Prostate gland (tissue), 2 donors: ENCODE results near the gene GNA14. TPM values are rescaled to one million over a fixed set of nuclear protein-coding genes. Genes with fewer than 3 reads are reported as not detected.
"Not testable (repeated sequence)": the region's sequence is repeated elsewhere in the genome, so short reads cannot be mapped to it uniquely, and the experiment has no call there.

Experiments
- DNase-seq: peaks from one replicate; pipeline ENCODE4 v3.0.0-alpha.2; 2019; ENCODE audit warnings: low spot score
- H3K27ac ChIP-seq, 2 donors: fragments of 200-600 bp; sonication (generic); 2 replicates each; pipeline ENCODE4 v1.5.1; 2017 to 2019
- H3K27me3 ChIP-seq: fragments of 200-600 bp; sonication (generic); replicated peaks from 2 replicates; pipeline ENCODE4 v1.5.1; 2019; ENCODE audit not compliant: insufficient read depth
- H3K36me3 ChIP-seq, 2 donors: fragments of 200-600 bp; sonication (generic); 1 replicate in 1 of 2; 2 replicates in 1 of 2; pipeline versions ENCODE4 v1.5.1 to v1.8.1; 2017 to 2019
- H3K4me1 ChIP-seq: fragments of 200-600 bp; sonication (generic); replicated peaks from 2 replicates; pipeline ENCODE4 v1.5.1; 2019
- H3K4me3 ChIP-seq, 2 donors: fragments of 200-600 bp; sonication (generic); 2 replicates each; pipeline ENCODE4 v1.5.1; 2017 to 2019
- H3K9me3 ChIP-seq: fragments of 200-600 bp; sonication (generic); 2 replicates; pipeline ENCODE4 v1.5.1; 2017
- CTCF ChIP-seq, 4 experiments: fragments of 200-600 bp in 2 of 4; fragments of 450-650 bp in 2 of 4; sonication (generic) in 2 of 4; IDR thresholded peaks; 1 replicate in 3 of 4; 2 replicates in 1 of 4; pipeline ENCODE4 v1.5.1; 2016 to 2019; ENCODE audit warnings: antibody characterized with exemption in 4 of 4, mild to moderate bottlenecking in 2 of 4, moderate library complexity in 2 of 4
- POLR2A ChIP-seq: fragments of 450-650 bp; IDR thresholded peaks from one replicate; pipeline ENCODE4 v1.6.1; 2016; ENCODE audit warnings: antibody characterized with exemption, mild to moderate bottlenecking
- POLR2AphosphoS5 ChIP-seq: sonication (generic); formaldehyde crosslinking; IDR thresholded peaks from one replicate; pipeline ENCODE4 v1.6.1; 2017; ENCODE audit warnings: antibody characterized with exemption
- WGBS: methylation state at CpG from one replicate; pipeline ENCODE4 v1.1.5; 2018; 5-methylcytosine and 5-hydroxymethylcytosine counted together
- intact Hi-C: fragments of 100-400 bp; cut with DNase I; formaldehyde crosslinking; loops from one replicate; pipeline ENCODE4 v1.14.2; 2022
- total RNA-seq, 2 donors: library from RNA; depleted of rRNA; stranded (reverse); fragments of >200 nt; gene quantifications; one replicate each; pipeline ENCODE4 v1.1.0, GENCODE V29; 2016

Gene GNA14
- 1 to 10 TPM; 2.4 to 5.5 TPM for total RNA-seq

- H3K36me3 ChIP-seq: no peaks in the 10 kb centered on the region
- H3K27ac ChIP-seq: peak within 1 kb of the TSS; percentile 43 to 61
- intact Hi-C loops: loop anchor here (2.0 to 10.0 kb wide), 5 partner anchors 106 to 471 kb away; partner anchors contain the start of gene VPS13A
- TF ChIP-seq POLR2AphosphoS5 (peak; percentile 7), CTCF (IDR thresholded peaks at IDR 0.05) (peak in 1 of 4 experiments; percentile 25), POLR2A (no peak)
- H3K9me3 ChIP-seq: no peaks in the 10 kb centered on the region
- 2% methylated on average over 23 of the region's 46 CpGs for WGBS
- no peaks in the 10 kb centered on the region for H3K27me3 ChIP-seq
- H3K4me1 ChIP-seq: peaks cover 6% of the 10 kb centered on the region
- peak within 1 kb of the TSS; percentile 42 to 47 for H3K4me3 ChIP-seq
- DNase-seq: peak; percentile 59
Observed at GRCh38 chr9:77648234-77649108, at the start of gene GNA14. Gene GNA14, minus strand, starts transcription at chr9:77648322. Its CDS starts 529 bp downstream, at chr9:77647793.

- Histone ChIP-seq H3K4me3 (no peak overlapping the region), H3K36me3 (no peaks in the 10 kb centered on the region), H3K27me3 (no peaks in the 10 kb centered on the region), H3K4me1 (no peaks in the 10 kb centered on the region), H3K9me3 (no peaks in the 10 kb centered on the region), H3K27ac (no peak overlapping the region)
- no peak for TF ChIP-seq POLR2AphosphoS5
- TF ChIP-seq POLR2A: no peak
- TF ChIP-seq CTCF (IDR thresholded peaks at IDR 0.05): no peak
- 81% methylated on average over 1 of the region's 1 CpG for WGBS
- no peak for DNase-seq
- intact Hi-C loops: no loop called here
Observed at GRCh38 chr9:77697238-77697984, 49.3 kb upstream of the GNA14 start.

GRCh38 chr9:77690723-77691122 is 42.6 kb upstream of the GNA14 start:
- WGBS: 100% methylated on average over 3 of the region's 3 CpGs

GRCh38 chr9:77690119-77690518 is 42.0 kb upstream of the GNA14 start:
- WGBS: 86% methylated on average over 3 of the region's 3 CpGs
- H3K9me3 ChIP-seq, H3K36me3 ChIP-seq, DNase-seq, H3K4me1 ChIP-seq, intact Hi-C loops, H3K4me3 ChIP-seq, H3K27ac ChIP-seq, H3K27me3 ChIP-seq: not testable (repeated sequence)

More at GRCh38 chr9:77690723-77691122, 42.6 kb upstream of the GNA14 start:
- H3K27ac ChIP-seq, H3K9me3 ChIP-seq, H3K4me3 ChIP-seq, H3K4me1 ChIP-seq, DNase-seq, intact Hi-C loops, H3K36me3 ChIP-seq, H3K27me3 ChIP-seq: not testable (repeated sequence)

GRCh38 chr9:77687737-77688136 is 39.6 kb upstream of the GNA14 start:
- H3K4me1 ChIP-seq, H3K9me3 ChIP-seq, H3K4me3 ChIP-seq, H3K27me3 ChIP-seq, H3K27ac ChIP-seq, intact Hi-C loops, H3K36me3 ChIP-seq, DNase-seq: not testable (repeated sequence)
- 92% methylated on average over 11 of the region's 11 CpGs for WGBS

- Histone ChIP-seq H3K9me3 (no peaks in the 10 kb centered on the region), H3K27ac (no peak overlapping the region), H3K4me3 (no peak overlapping the region), H3K4me1 (no peaks in the 10 kb centered on the region), H3K36me3 (no peaks in the 10 kb centered on the region), H3K27me3 (no peaks in the 10 kb centered on the region)
- DNase-seq: no peak
- no peak for TF ChIP-seq POLR2A
- no peak for TF ChIP-seq POLR2AphosphoS5
- TF ChIP-seq CTCF (IDR thresholded peaks at IDR 0.05): no peak
- intact Hi-C loops: no loop called here
- 72% methylated on average over 5 of the region's 5 CpGs for WGBS
Observed at GRCh38 chr9:77680581-77680980, 32.5 kb upstream of the GNA14 start.
